ENCODE data around the gene ARHGAP26.

DNA sequence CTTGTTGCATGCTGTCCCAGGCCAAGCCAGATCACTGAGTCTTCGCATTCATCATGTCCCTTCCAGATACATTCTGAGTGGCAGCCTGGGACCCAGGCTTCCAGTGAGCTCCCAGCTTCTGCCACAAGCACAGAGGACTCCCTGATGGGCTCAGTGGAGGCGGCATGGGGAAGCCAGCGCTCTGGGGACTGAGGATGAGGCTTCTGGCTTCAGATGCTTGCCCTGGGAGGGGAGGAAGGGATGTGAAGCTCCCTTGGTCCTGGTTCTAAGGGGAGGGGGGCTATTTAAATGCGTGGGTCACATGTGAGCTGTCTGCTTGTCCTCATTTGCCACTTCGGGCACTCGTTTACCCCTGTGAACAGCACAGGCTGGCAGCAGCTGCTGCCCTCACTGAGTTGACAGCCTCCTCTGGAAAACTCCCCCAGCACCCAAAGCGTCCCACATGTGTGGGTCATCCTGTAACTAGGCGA is 459.3 kb downstream of the ARHGAP26 start:
- TF ChIP-seq POLR2AphosphoS5 (IDR thresholded peaks at IDR 0.05) (peak in 1 of 3 donors; percentile 10), POLR2A (IDR thresholded peaks at IDR 0.05) (no peak)
- TF ChIP-seq, protein P1, sequence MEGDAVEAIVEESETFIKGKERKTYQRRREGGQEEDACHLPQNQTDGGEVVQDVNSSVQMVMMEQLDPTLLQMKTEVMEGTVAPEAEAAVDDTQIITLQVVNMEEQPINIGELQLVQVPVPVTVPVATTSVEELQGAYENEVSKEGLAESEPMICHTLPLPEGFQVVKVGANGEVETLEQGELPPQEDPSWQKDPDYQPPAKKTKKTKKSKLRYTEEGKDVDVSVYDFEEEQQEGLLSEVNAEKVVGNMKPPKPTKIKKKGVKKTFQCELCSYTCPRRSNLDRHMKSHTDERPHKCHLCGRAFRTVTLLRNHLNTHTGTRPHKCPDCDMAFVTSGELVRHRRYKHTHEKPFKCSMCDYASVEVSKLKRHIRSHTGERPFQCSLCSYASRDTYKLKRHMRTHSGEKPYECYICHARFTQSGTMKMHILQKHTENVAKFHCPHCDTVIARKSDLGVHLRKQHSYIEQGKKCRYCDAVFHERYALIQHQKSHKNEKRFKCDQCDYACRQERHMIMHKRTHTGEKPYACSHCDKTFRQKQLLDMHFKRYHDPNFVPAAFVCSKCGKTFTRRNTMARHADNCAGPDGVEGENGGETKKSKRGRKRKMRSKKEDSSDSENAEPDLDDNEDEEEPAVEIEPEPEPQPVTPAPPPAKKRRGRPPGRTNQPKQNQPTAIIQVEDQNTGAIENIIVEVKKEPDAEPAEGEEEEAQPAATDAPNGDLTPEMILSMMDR (IDR thresholded peaks at IDR 0.05 in 8 of 11, conservative IDR thresholded peaks at IDR 0.05 in 3 of 11) = no peak
